K562 (cell line): ENCODE data around the gene MCFD2. TPM values are rescaled to one million over a fixed set of nuclear protein-coding genes. Genes with fewer than 3 reads are reported as not detected.

Experiments
- ARID1B ChIP-seq: fragments of 450-650 bp; IDR thresholded peaks from 2 replicates; pipeline ENCODE4 v1.6.1; 2016; ENCODE audit warnings: antibody characterized with exemption, mild to moderate bottlenecking, inconsistent platforms
- ARNT ChIP-seq, 2 experiments: fragments of 450-650 bp; IDR thresholded peaks; 2 replicates each; pipeline ENCODE4 v1.6.1; 2016; ENCODE audit warnings: mild to moderate bottlenecking in 1 of 2
- BRD4 ChIP-seq: fragments of 200-600 bp; sonication (generic); IDR thresholded peaks from 2 replicates; pipeline ENCODE4 v1.6.1; 2017; ENCODE audit warnings: inconsistent platforms
- CREB3 ChIP-seq: fragments of 450-650 bp; conservative IDR thresholded peaks from 2 replicates; pipeline ENCODE4 v1.6.1; 2016; ENCODE audit warnings: missing genetic modification characterization, low read depth, mild to moderate bottlenecking, missing compliant biosample characterization, moderate library complexity
- DNMT1 ChIP-seq: fragments of 450-650 bp; IDR thresholded peaks from 2 replicates; pipeline ENCODE4 v1.6.1; 2016; ENCODE audit warnings: antibody characterized with exemption, mild to moderate bottlenecking
- ELF2 ChIP-seq: fragments of 250-450 bp; sonication (Bioruptor Pico); IDR thresholded peaks from 2 replicates; pipeline ENCODE4 v1.5.0; 2021; ENCODE audit warnings: mild to moderate bottlenecking
- GATAD2A ChIP-seq: fragments of 450-650 bp; IDR thresholded peaks from 2 replicates; pipeline ENCODE4 v1.6.1; 2017
- HES1 ChIP-seq: fragments of 450-650 bp; IDR thresholded peaks from 2 replicates; pipeline ENCODE4 v1.6.1; 2016; ENCODE audit warnings: low read depth, mild to moderate bottlenecking, moderate library complexity
- HNRNPH1 ChIP-seq: fragments of 200-400 bp; formaldehyde crosslinking; optimal IDR thresholded peaks from 2 replicates; pipeline ENCODE3; 2017; ENCODE audit warnings: low read depth, mild to moderate bottlenecking, low read length, moderate library complexity
- MAFF ChIP-seq: IDR thresholded peaks from 2 replicates; pipeline ENCODE4 v1.6.1; 2012; ENCODE audit warnings: low read length, improper control_type of control experiment
- MEIS2 ChIP-seq: fragments of 450-650 bp; IDR thresholded peaks from 2 replicates; pipeline ENCODE4 v1.6.1; 2014; ENCODE audit warnings: mild to moderate bottlenecking; ENCODE audit not compliant: partially characterized antibody
- NCOR1 ChIP-seq: fragments of 450-650 bp; IDR thresholded peaks from 2 replicates; pipeline ENCODE4 v1.6.1; 2016; ENCODE audit warnings: mild to moderate bottlenecking, moderate library complexity
- POLR2A ChIP-seq: fragments of 450-650 bp; conservative IDR thresholded peaks from 2 replicates; pipeline ENCODE4 v1.6.1; 2016
- PTBP1 ChIP-seq: fragments of 200-400 bp; formaldehyde crosslinking; IDR thresholded peaks from 2 replicates; pipeline ENCODE4 v1.6.1; 2017; ENCODE audit warnings: low read depth, low read length
- RFX5 ChIP-seq: IDR thresholded peaks from 2 replicates; pipeline ENCODE4 v1.6.1; 2011; ENCODE audit warnings: low read depth, mild to moderate bottlenecking, improper control_type of control experiment, low read length
- SAP30 ChIP-seq: fragments of 200-600 bp; sonication (generic); IDR thresholded peaks from 2 replicates; pipeline ENCODE4 v1.6.1; 2012; ENCODE audit warnings: borderline replicate concordance, low read depth, mild to moderate bottlenecking, moderate library complexity, low read length, control low read depth, inconsistent platforms; ENCODE audit not compliant: insufficient read depth, poor library complexity, severe bottlenecking
- SMC3 ChIP-seq: conservative IDR thresholded peaks from 2 replicates; pipeline ENCODE4 v1.6.1; 2011; ENCODE audit warnings: low read depth, low read length, improper control_type of control experiment; ENCODE audit not compliant: insufficient read depth
- STAG1 ChIP-seq: sonication (generic); formaldehyde crosslinking; IDR thresholded peaks from 2 replicates; pipeline ENCODE4 v1.5.0; 2020; ENCODE audit warnings: missing genetic modification reagents, borderline replicate concordance
- SUPT5H ChIP-seq: fragments of 450-650 bp; IDR thresholded peaks from 2 replicates; pipeline ENCODE4 v1.6.1; 2016
- THRA ChIP-seq: fragments of 450-650 bp; IDR thresholded peaks from 2 replicates; pipeline ENCODE4 v1.6.1; 2017; ENCODE audit warnings: mild to moderate bottlenecking, moderate library complexity
- ZHX1 ChIP-seq: fragments of 150-350 bp; conservative IDR thresholded peaks from 2 replicates; pipeline ENCODE4 v1.6.1; 2014; ENCODE audit warnings: low read length
- ZKSCAN3 ChIP-seq: fragments of 250-450 bp; sonication (Bioruptor Pico); IDR thresholded peaks from 2 replicates; pipeline ENCODE4 v1.4.0; 2020
- ZNF263 ChIP-seq: sonication (generic); formaldehyde crosslinking; IDR thresholded peaks from 2 replicates; pipeline ENCODE4 v1.8.0; 2022; ENCODE audit warnings: mild to moderate bottlenecking, missing genetic modification reagents, borderline replicate concordance
- ZNF408 ChIP-seq: fragments of 250-450 bp; sonication (Bioruptor Pico); IDR thresholded peaks from 2 replicates; pipeline ENCODE4 v1.4.0; 2020; ENCODE audit warnings: low read depth, mild to moderate bottlenecking, moderate library complexity
- polyA plus RNA-seq, 8 experiments: library from polyadenylated mRNA; depleted of rRNA in 4 of 8; stranded (reverse) in 5 of 8; unstranded in 3 of 8; fragments of >200 nt; fragmentation: Nextera tagmentation in 2 of 8; fragmentation: Illumina TruSeq in 1 of 8; extraction: Ambion mirVana in 2 of 8; extraction: Trizol in 1 of 8; gene quantifications; 2 replicates each; pipeline versions ENCODE4 v1.2.1 to v1.2.3, GENCODE V29; 2011 to 2014; ENCODE audit warnings: inconsistent platforms in 1 of 8, missing spikeins in 1 of 8
- total RNA-seq, 7 experiments: library from RNA; depleted of rRNA in 6 of 7; stranded (reverse); fragments of >200 nt in 6 of 7; fragmentation: Illumina TruSeq in 2 of 7; extraction: Trizol in 2 of 7; gene quantifications; 2 replicates each; pipeline versions ENCODE4 v1.2.1 to v1.2.3, GENCODE V29; 2011 to 2021; ENCODE audit warnings: low replicate concordance in 1 of 7

MCFD2 gene
- total and polyA plus RNA-seq, 9 of the 15 experiments (the other 6 are each of a cell fraction or from before 2014, with no cell fraction given): 78.6 to 237 (median 123) TPM

- TF ChIP-seq ZKSCAN3 (CRISPR knock-in tag): no peak
- no peak for TF ChIP-seq ZHX1
- TF ChIP-seq BRD4: no peak
- no peak for TF ChIP-seq NCOR1
- TF ChIP-seq MEIS2: no peak
- TF ChIP-seq HES1: no peak
- 0 out of 2 replicates have a peak, but pooled peaks have one; percentile 39 for TF ChIP-seq ELF2 (CRISPR knock-in tag)
- no peak for TF ChIP-seq RFX5
- TF ChIP-seq GATAD2A: no peak
- no peak for TF ChIP-seq THRA
- peak; percentile 74 for TF ChIP-seq ZNF263
- no peak for TF ChIP-seq ZNF408 (CRISPR knock-in tag)
- peak; percentile 64 for TF ChIP-seq ARID1B
- TF ChIP-seq STAG1 (CRISPR knock-in tag): no peak
- TF ChIP-seq DNMT1: no peak
- no peak for TF ChIP-seq PTBP1
- 0 out of 2 replicates have a peak, but pooled peaks have one; percentile 15 for TF ChIP-seq SMC3
- no peak for TF ChIP-seq HNRNPH1
- TF ChIP-seq SAP30: no peak
- no peak for TF ChIP-seq MAFF
- peak; percentile 48 to 58; a peak in 2 of 4 replicates for TF ChIP-seq ARNT (IDR thresholded peaks at IDR 0.05)
- peak; percentile 56 for TF ChIP-seq SUPT5H
- TF ChIP-seq CREB3 (tag): no peak
- peak; percentile 48 for TF ChIP-seq POLR2A
These were observed 1.9 kb downstream of the MCFD2 start (continued) for GRCh38 chr2:46913471-46914381.
